Measurements from ENCODE around the gene OR12D1. TPM values are rescaled to one million over a fixed set of nuclear protein-coding genes. Genes with fewer than 3 reads are reported as not detected.
"Not testable (repeated sequence)": the region's sequence is repeated elsewhere in the genome, so short reads cannot be mapped to it uniquely, and the experiment has no call there.

The OR12D1 gene
- polyA plus RNA-seq: not detected

DNA sequence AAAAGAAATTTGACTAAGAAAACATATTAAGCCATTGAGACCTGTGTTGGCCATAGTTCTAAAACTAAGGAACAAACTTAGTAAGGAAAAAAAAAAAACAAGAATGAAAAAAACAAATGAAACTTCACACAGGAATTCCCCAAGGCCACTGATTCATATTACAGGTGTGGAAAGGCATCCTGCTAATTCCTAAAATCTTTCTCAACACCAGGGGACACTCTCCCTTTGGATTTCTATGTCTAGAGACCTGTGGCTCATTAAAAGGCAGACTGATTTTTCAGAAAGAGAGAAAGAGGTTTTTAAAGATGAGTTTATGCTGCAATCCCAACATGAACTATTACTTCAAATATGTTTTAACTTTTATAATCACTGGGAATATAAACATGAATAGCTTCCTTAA is at the start of gene OR12D1:
Gene OR12D1 (plus strand): TSS at position 341 of the 400 bp plus-strand sequence.
- H3K27ac ChIP-seq (ENCODE audit: low read depth, low read length): no peak within 1 kb of the TSS

DNA sequence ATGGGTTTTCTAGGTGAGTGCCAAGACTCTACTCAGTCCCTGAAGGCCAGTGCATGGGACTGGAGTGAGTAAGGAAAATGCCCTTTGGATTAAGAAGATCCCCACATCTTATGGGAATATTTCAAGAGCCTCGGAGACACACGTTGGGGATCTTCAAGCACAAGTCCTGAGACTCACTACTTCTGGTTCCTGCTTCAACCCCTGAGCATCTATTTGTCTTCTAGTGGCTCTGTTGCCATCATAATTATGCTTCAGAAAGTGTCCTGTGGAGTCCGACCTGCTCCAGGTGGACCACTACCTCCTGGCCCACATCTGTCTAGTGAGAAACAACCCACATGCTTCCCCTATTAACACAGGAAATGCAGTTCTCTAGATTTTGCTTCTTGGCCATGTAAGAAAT is 46.0 kb upstream of the OR12D1 start, which contains the start of gene OR5V1:
Gene OR5V1 (minus strand): TSS at position 101 of the 400 bp plus-strand sequence. CDS start 12,670 bp downstream, outside the sequence.
- H3K27ac ChIP-seq (ENCODE audit: low read depth, low read length): no peak within 1 kb of the TSS
- 76 to 82% (median 81%) methylated on average over 3 of the region's 3 CpGs for WGBS, 3 donors

GRCh38 chr6:29375191-29375590 is 39.5 kb upstream of the OR12D1 start, which contains the start of gene OR12D3:
Gene OR12D3 (minus strand): TSS chr6:29375291. CDS start chr6:29375287, 4 bp downstream.
- H3K27ac ChIP-seq (ENCODE audit: low read depth, low read length): no peak within 1 kb of the TSS
- WGBS, 3 donors: 86 to 93% (median 90%) methylated on average over 1 of the region's 1 CpG

GRCh38 chr6:29376003-29376402 is 38.7 kb upstream of the OR12D1 start:
- no peak overlapping the region for H3K27ac ChIP-seq (ENCODE audit: low read depth, low read length)

- WGBS, 3 donors: 38 to 63% (median 46%) methylated on average over 4 of the region's 4 CpGs
- no peak overlapping the region for H3K27ac ChIP-seq (ENCODE audit: low read depth, low read length)
Measured at GRCh38 chr6:29388533-29388932, 26.2 kb upstream of the OR12D1 start.

- H3K27ac ChIP-seq (ENCODE audit: low read depth, low read length): no peak within 1 kb of the TSS
Measured at GRCh38 chr6:29395331-29395730, 19.4 kb upstream of the OR12D1 start, which contains the start of gene OR12D2. Gene OR12D2 (plus strand): TSS chr6:29395631. CDS start chr6:29396700, 1,069 bp downstream.

DNA sequence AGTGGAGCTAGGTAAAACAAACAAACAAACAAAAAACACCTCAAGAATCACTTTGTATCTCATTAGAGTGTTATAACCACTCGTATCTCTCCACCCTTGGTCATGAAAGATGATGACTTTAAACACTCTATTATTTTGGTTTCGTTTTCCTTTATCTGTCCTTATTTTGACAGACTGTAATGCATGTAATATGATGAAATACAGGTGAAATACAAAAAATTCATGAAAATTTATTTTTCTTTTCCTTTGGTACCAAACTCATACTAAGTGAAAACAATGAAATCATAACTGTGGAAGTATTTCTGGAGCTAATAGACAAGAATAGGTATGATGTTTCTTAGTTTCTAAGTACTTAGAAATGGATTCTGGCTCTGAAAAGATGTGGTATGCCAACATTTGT is 15.2 kb upstream of the OR12D1 start:
- WGBS, 3 donors: 51 to 81% (median 53%) methylated on average over 2 of the region's 2 CpGs
- no peak overlapping the region for H3K27ac ChIP-seq (ENCODE audit: low read depth, low read length)

DNA sequence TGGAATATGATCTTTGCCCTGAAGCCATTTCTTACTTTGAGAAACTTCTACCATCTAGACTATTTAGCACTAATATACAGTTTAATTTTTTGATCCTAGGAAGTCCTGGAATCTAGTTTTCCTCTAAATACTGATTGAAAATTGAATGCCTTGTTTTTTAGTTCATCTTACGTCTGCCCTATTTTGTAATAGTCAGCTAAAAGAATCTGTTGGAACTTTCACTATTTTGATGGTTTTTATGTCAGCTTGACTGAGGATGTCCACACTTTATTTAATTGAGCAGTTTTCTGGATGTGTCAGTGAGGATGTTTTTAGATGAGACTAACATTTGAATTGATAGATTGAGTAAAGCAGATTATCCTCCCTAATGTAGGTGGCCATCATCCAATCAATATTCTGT is 10.9 kb upstream of the OR12D1 start:
- no peak overlapping the region for H3K27ac ChIP-seq (ENCODE audit: low read depth, low read length)
- WGBS, 3 donors: 49 to 93% (median 92%) methylated on average over 1 of the region's 1 CpG

DNA sequence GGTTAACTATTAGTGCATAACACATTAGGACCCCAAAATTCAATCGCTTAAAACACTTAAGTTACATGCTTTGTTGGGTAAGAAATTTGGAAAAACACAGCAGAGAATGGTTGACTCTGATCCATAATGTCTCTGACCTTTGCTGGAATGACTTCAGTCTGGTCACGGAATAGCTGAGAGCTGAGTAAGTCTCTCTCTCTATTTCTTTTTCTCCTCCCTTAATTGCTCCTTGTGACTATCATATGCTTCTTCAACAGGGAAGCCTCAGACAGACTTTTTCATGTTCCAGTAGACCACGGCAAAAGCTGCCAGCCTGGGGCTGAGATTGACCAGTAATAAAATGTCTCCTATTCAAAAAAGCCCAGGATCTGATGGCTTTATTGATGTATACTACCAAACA is 4.8 kb downstream of the OR12D1 start:
- 64 to 82% (median 71%) methylated on average over 3 of the region's 3 CpGs for WGBS, 3 donors
- no peak overlapping the region for H3K27ac ChIP-seq (ENCODE audit: low read depth, low read length)

DNA sequence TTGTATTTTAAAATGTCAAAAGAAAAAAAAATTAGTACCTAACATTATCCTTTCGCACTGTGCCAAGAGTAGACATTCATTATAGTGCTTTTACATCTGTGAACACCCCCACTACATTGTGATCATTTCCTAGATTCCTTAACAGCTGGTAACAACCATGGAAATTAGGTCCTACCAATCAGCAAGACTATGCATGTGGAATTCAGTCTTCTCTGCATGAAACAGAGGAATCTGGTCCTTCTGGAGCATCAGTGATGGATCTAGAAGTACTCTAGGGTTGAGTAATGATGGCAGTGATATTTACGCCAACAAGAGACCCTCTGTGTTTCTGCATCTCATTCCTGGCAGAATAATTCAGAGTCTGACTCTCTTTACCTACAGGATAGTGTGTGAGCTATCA is 9.4 kb downstream of the OR12D1 start:
- WGBS, 3 donors: 80 to 90% (median 82%) methylated on average over 2 of the region's 2 CpGs
- H3K27ac ChIP-seq (ENCODE audit: low read depth, low read length): no peak overlapping the region

GRCh38 chr6:29424575-29424974 is 9.8 kb downstream of the OR12D1 start:
- no peak overlapping the region for H3K27ac ChIP-seq (ENCODE audit: low read depth, low read length)
- 14 to 29% (median 24%) methylated on average over 2 of the region's 2 CpGs for WGBS, 3 donors

- no peak overlapping the region for H3K27ac ChIP-seq (ENCODE audit: low read depth, low read length)
- WGBS, 3 donors: 39 to 59% (median 47%) methylated on average over 1 of the region's 1 CpG
Measured at GRCh38 chr6:29425075-29425474, 10.3 kb downstream of the OR12D1 start.

- WGBS, 3 donors: 79 to 86% (median 81%) methylated on average over 3 of the region's 3 CpGs
- no peak overlapping the region for H3K27ac ChIP-seq (ENCODE audit: low read depth, low read length)
Measured at GRCh38 chr6:29426654-29427053, 11.9 kb downstream of the OR12D1 start.

- H3K27ac ChIP-seq (ENCODE audit: low read depth, low read length): not testable (repeated sequence)
- 65 to 74% (median 70%) methylated on average over 18 of the region's 18 CpGs for WGBS, 3 donors
Measured at GRCh38 chr6:29436730-29437129, 22.0 kb downstream of the OR12D1 start.

DNA sequence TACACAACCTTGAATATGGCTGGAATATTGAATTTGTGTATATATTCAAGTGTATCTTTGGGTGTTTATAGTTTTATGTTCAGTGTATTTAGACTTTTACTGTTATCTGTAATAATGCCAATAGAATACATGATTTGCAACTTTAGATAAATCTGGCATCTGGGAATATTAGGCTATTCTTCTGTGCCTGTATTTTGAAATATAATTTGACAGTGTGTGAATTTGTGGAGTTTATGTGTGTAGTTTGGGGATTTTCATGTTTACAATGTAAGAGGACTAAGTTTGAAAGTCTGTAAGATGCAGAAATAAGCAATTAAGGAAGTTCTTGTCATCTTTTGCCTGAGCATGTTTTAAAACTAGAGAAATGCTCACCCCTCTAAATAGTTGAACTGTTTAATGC is 24.3 kb downstream of the OR12D1 start, which contains the start of gene OR10C1:
Gene OR10C1 (plus strand): TSS at position 301 of the 400 bp plus-strand sequence. CDS start 710 bp downstream, outside the sequence.
- H3K27ac ChIP-seq (ENCODE audit: low read depth, low read length): no peak within 1 kb of the TSS

- WGBS, 3 donors: 80 to 88% (median 88%) methylated on average over 1 of the region's 1 CpG
- no peak overlapping the region for H3K27ac ChIP-seq (ENCODE audit: low read depth, low read length)
Measured at GRCh38 chr6:29442719-29443118, 28.0 kb downstream of the OR12D1 start.

- not testable (repeated sequence) for H3K27ac ChIP-seq (ENCODE audit: low read depth, low read length)
- 73 to 80% (median 74%) methylated on average over 1 of the region's 1 CpG for WGBS, 3 donors
Measured at GRCh38 chr6:29444031-29444430, 29.3 kb downstream of the OR12D1 start.

DNA sequence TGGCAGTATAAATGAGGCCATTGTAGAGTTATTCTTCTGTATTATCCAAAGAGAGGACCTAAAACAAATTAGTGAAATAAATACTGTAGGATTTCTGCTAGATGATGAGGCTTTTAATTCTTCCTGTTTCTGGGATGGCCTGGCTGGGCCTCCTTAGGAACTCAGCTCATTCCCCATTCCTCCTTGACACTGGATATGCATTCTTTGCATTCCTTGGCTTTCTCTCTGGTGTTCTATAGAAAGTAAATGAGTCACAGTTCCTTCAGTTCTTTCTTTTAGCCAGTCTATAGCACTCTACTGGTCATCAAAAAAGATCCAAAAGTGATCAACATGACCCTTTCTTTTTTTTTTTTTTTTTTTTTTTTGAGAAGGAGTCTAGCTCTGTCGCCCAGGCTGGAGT is 32.9 kb downstream of the OR12D1 start:
- WGBS, 3 donors: 80 to 100% (median 89%) methylated on average over 1 of the region's 1 CpG
- no peak overlapping the region for H3K27ac ChIP-seq (ENCODE audit: low read depth, low read length)

GRCh38 chr6:29451471-29452193 is 36.9 kb downstream of the OR12D1 start:
- 67 to 76% (median 69%) methylated on average over 3 of the region's 3 CpGs for WGBS, 3 donors
- H3K27ac ChIP-seq (ENCODE audit: low read depth, low read length): no peak overlapping the region

DNA sequence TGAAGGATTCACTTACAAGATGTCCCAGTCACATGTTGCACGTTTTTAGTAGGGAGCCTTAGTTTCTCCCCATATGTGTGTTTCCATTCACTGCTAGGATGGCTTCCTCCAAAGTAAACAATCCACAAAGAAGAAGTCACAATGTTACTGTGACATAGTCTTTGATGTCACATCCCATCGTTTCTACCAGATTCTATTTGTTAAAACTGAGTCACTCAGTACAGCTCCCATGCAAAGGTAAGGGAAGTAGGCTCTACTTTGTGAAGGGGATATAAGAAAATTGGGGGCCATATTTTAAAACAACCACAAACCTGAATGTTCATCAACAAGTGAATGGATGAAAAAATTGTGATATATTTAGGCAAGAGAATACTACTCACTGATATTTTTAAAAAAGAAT is 42.2 kb downstream of the OR12D1 start, which contains the start of the genes OR11A1 and OR2H1:
Gene OR11A1 (minus strand): TSS at position 101 of the 400 bp plus-strand sequence. CDS start 29,430 bp downstream, outside the sequence.
Gene OR2H1 (plus strand): TSS at position 185 of the 400 bp plus-strand sequence. CDS start 4,615 bp downstream, outside the sequence.
- no peak within 1 kb of the TSS for H3K27ac ChIP-seq (ENCODE audit: low read depth, low read length)
- 50 to 68% (median 68%) methylated on average over 2 of the region's 2 CpGs for WGBS, 3 donors
